SK-N-SH (cell line): ENCODE results near the gene EGFLAM.

ENCODE experiments used
- CHD2 ChIP-seq: fragments of 150-350 bp; IDR thresholded peaks from 2 replicates; pipeline ENCODE4 v1.6.1; 2018; ENCODE audit warnings: low read length; ENCODE audit not compliant: partially characterized antibody
- CTCF ChIP-seq: fragments of 200-600 bp; sonication (generic); IDR thresholded peaks from 2 replicates; pipeline ENCODE4 v1.6.1; 2017; ENCODE audit warnings: antibody characterized with exemption, mild to moderate bottlenecking, moderate library complexity
- MAX ChIP-seq: IDR thresholded peaks from 2 replicates; pipeline ENCODE4 v1.4.0; 2012; ENCODE audit warnings: low read depth
- MXI1 ChIP-seq: IDR thresholded peaks from 2 replicates; pipeline ENCODE4 v1.6.1; 2012; ENCODE audit warnings: mild to moderate bottlenecking, low read depth, low read length, improper control_type of control experiment
- NFIC ChIP-seq: IDR thresholded peaks from 2 replicates; pipeline ENCODE4 v1.4.0; 2012; ENCODE audit warnings: borderline replicate concordance
- POLR2AphosphoS5 ChIP-seq: IDR thresholded peaks from 2 replicates; pipeline ENCODE4 v1.6.1; 2012; ENCODE audit warnings: low read depth, low read length
- RCOR1 ChIP-seq: fragments of 150-350 bp; IDR thresholded peaks from 2 replicates; pipeline ENCODE4 v1.6.1; 2017; ENCODE audit warnings: antibody characterized with exemption, low read length
- SIN3A ChIP-seq: IDR thresholded peaks from 2 replicates; pipeline ENCODE4 v1.6.1; 2012; ENCODE audit warnings: low read depth, mild to moderate bottlenecking, low read length, moderate library complexity, borderline replicate concordance
- SMC3 ChIP-seq: IDR thresholded peaks from 2 replicates; pipeline ENCODE4 v1.6.1; 2012; ENCODE audit warnings: low read depth, low read length, improper control_type of control experiment
- TAF1 ChIP-seq: IDR thresholded peaks from 2 replicates; pipeline ENCODE4 v1.6.1; 2012; ENCODE audit warnings: low read depth, mild to moderate bottlenecking, low read length, moderate library complexity, borderline replicate concordance
- USF1 ChIP-seq: IDR thresholded peaks from 2 replicates; pipeline ENCODE4 v1.4.0; 2012; ENCODE audit warnings: low read depth, borderline replicate concordance
- TF ChIP-seq, protein P1 (sequence below): fragments of 150-350 bp; IDR thresholded peaks from 2 replicates; pipeline ENCODE4 v1.6.1; 2017; ENCODE audit warnings: antibody characterized with exemption, low read length, low read depth, borderline replicate concordance
- TF ChIP-seq, protein P2 (sequence below): IDR thresholded peaks from 2 replicates; pipeline ENCODE4 v1.6.1; 2012; ENCODE audit warnings: mild to moderate bottlenecking, low read depth, low read length, moderate library complexity

DNA sequence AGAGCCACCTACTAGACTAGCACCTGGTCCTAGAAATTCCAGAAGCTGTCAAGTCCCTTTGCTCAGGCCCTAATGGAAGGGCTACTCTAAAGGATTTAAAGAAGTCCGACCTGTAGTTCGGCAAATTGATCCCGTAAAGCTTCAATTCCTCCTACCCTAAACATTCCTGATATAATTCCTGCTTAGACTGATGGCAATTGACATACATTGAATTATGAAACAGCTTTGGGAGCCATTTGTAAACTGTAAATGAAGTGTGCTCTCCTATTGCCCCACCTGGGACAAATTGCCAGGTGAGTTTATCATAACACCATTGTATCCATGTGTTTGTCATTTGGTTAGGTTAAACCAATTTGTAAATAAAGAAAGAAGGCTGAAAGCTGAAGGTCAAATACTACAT, 104.4 kb downstream of the EGFLAM start:
- TF ChIP-seq, protein P1, sequence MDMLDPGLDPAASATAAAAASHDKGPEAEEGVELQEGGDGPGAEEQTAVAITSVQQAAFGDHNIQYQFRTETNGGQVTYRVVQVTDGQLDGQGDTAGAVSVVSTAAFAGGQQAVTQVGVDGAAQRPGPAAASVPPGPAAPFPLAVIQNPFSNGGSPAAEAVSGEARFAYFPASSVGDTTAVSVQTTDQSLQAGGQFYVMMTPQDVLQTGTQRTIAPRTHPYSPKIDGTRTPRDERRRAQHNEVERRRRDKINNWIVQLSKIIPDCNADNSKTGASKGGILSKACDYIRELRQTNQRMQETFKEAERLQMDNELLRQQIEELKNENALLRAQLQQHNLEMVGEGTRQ = no peak
- TF ChIP-seq CHD2 = no peak
- TF ChIP-seq CTCF = no peak
- no peak for TF ChIP-seq MAX
- no peak for TF ChIP-seq NFIC
- no peak for TF ChIP-seq TAF1
- TF ChIP-seq, protein P2, sequence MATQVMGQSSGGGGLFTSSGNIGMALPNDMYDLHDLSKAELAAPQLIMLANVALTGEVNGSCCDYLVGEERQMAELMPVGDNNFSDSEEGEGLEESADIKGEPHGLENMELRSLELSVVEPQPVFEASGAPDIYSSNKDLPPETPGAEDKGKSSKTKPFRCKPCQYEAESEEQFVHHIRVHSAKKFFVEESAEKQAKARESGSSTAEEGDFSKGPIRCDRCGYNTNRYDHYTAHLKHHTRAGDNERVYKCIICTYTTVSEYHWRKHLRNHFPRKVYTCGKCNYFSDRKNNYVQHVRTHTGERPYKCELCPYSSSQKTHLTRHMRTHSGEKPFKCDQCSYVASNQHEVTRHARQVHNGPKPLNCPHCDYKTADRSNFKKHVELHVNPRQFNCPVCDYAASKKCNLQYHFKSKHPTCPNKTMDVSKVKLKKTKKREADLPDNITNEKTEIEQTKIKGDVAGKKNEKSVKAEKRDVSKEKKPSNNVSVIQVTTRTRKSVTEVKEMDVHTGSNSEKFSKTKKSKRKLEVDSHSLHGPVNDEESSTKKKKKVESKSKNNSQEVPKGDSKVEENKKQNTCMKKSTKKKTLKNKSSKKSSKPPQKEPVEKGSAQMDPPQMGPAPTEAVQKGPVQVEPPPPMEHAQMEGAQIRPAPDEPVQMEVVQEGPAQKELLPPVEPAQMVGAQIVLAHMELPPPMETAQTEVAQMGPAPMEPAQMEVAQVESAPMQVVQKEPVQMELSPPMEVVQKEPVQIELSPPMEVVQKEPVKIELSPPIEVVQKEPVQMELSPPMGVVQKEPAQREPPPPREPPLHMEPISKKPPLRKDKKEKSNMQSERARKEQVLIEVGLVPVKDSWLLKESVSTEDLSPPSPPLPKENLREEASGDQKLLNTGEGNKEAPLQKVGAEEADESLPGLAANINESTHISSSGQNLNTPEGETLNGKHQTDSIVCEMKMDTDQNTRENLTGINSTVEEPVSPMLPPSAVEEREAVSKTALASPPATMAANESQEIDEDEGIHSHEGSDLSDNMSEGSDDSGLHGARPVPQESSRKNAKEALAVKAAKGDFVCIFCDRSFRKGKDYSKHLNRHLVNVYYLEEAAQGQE = no peak
- TF ChIP-seq RCOR1 = no peak
- TF ChIP-seq SMC3 = no peak
- TF ChIP-seq SIN3A = no peak
- no peak for TF ChIP-seq USF1
- TF ChIP-seq POLR2AphosphoS5 = no peak
- no peak for TF ChIP-seq MXI1
